Sigmoid colon (tissue), 7 donors: Measurements from ENCODE around the gene PTRH1. TPM values are rescaled to one million over a fixed set of nuclear protein-coding genes. Genes with fewer than 3 reads are reported as not detected.

Experiments used
- DNase-seq: peaks from one replicate; pipeline ENCODE4 v3.0.0-alpha.2; 2019
- H3K27ac ChIP-seq, 4 donors: fragments of 200-600 bp; sonication (generic); one replicate each; pipeline ENCODE4 v1.5.1; 2016 to 2019; ENCODE audit warnings: mild to moderate bottlenecking in 1 of 4
- H3K27me3 ChIP-seq, 3 donors: fragments of 200-600 bp; sonication (generic); one replicate each; pipeline ENCODE4 v1.5.1; 2019; ENCODE audit warnings: mild to moderate bottlenecking in 1 of 3
- H3K36me3 ChIP-seq, 4 donors: fragments of 200-600 bp; sonication (generic); one replicate each; pipeline ENCODE4 v1.5.1; 2016 to 2019
- H3K4me1 ChIP-seq, 4 donors: fragments of 200-600 bp; sonication (generic); one replicate each; pipeline ENCODE4 v1.5.1; 2017 to 2019
- H3K4me3 ChIP-seq, 4 donors: fragments of 200-600 bp; sonication (generic); one replicate each; pipeline ENCODE4 v1.5.1; 2017 to 2019; ENCODE audit warnings: mild to moderate bottlenecking in 2 of 4, moderate library complexity in 1 of 4
- H3K9me3 ChIP-seq, 4 donors: fragments of 200-600 bp in 3 of 4; sonication (generic) in 3 of 4; one replicate each; pipeline versions ENCODE4 v1.5.1 to v1.6.1; 2013 to 2019
- EP300 ChIP-seq, 4 donors: sonication (generic); formaldehyde crosslinking; IDR thresholded peaks; one replicate each; pipeline ENCODE4 v1.6.1; 2017; ENCODE audit warnings: antibody characterized with exemption in 4 of 4
- POLR2A ChIP-seq, 2 donors: fragments of 450-650 bp; IDR thresholded peaks; one replicate each; pipeline ENCODE4 v1.6.1; 2016; ENCODE audit warnings: antibody characterized with exemption in 2 of 2, mild to moderate bottlenecking in 2 of 2, moderate library complexity in 2 of 2
- POLR2AphosphoS5 ChIP-seq, 4 donors: sonication (generic); formaldehyde crosslinking; IDR thresholded peaks; one replicate each; pipeline ENCODE4 v1.6.1; 2017; ENCODE audit warnings: antibody characterized with exemption in 4 of 4
- WGBS, 2 donors: extraction: QIAGEN DNeasy Blood & Tissue Kit; methylation state at CpG; one replicate each; pipeline ENCODE4 v1.1.7; 2013; 5-methylcytosine and 5-hydroxymethylcytosine counted together
- intact Hi-C: fragments of 100-400 bp; cut with DNase I; formaldehyde crosslinking; loops from one replicate; pipeline ENCODE4 v1.15.1; 2023
- polyA plus RNA-seq, 3 donors: library from polyadenylated mRNA; stranded (reverse); fragments of 200-250 nt; gene quantifications; one replicate each; pipeline ENCODE4 v1.2.3, GENCODE V29; 2013
- total RNA-seq, 4 donors: library from RNA; depleted of rRNA; stranded (reverse); fragments of >200 nt; gene quantifications; one replicate each; pipeline ENCODE4 v1.1.0, GENCODE V29; 2016
- TF ChIP-seq, protein P1 (sequence below), 4 experiments: fragments of 450-650 bp in 3 of 4; fragments of 200-600 bp in 1 of 4; IDR thresholded peaks; one replicate each; pipeline ENCODE4 v1.5.1; 2016 to 2019; ENCODE audit warnings: antibody characterized with exemption in 4 of 4, mild to moderate bottlenecking in 3 of 4, moderate library complexity in 2 of 4
- donor health status: healthy with polysubstance abuse.
- donor health status: Bipolar disorder and iron deficiency.
- donor health status: healthy.

Gene PTRH1, protein sequence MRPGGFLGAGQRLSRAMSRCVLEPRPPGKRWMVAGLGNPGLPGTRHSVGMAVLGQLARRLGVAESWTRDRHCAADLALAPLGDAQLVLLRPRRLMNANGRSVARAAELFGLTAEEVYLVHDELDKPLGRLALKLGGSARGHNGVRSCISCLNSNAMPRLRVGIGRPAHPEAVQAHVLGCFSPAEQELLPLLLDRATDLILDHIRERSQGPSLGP
- total RNA-seq (10 to 100 TPM in 3 of 4 donors, 1 to 10 TPM in 1; 8.9 to 25.8 (median 19.4) TPM), polyA plus RNA-seq (10 to 100 TPM in 2 of 3 donors, 1 to 10 TPM in 1; 9.6 to 18.6 (median 10.4) TPM)

DNA sequence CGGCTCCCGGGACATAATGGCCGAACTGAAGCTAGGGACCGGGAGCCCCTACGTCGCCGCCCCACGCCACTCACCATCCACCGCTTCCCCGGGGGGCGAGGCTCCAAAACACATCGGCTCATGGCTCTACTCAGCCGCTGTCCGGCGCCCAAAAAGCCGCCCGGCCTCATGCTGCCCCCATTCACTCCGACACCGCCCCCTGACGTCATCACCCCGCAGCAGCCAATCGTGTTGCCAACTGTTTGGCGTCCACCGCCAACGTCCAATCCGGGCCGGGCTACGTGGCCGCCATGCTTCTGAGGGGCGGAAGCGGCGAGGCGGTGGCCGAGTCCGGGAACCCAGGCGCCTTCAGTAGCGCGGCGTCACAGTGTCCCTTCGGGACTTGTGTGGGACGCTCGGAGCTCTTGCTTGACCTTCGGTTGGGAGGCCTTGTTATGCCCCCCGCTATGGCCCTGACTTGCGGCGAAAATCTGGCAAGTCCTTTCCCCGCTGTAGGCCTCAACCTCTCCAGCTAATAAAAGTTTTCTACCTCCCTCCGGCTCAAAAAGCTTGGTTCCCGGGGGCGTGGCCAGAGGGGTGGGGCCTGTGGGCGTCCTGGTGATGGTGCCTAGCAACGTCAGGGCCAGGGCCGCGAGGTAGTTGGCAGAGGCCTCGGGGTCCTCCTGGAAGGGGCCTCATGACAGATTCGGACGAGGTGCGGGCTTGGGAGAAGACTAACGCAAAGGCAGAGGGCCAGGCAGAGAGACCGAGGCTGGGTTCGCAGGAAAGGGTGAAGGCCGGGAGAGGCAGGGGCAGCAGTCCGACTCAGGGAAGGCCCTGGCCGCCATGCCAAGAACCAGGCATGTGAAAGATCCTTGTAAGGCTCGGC, at the start of gene PTRH1, which contains the start of gene TTC16:
PTRH1 (minus strand) TSS at position 194 of the 868 bp plus-strand sequence; CDS start at position 170, 24 bp downstream.
TTC16 (plus strand) TSS at position 610 of the 868 bp plus-strand sequence; CDS start at position 677, 67 bp downstream.
- 5 to 6% methylated on average over 65 of the region's 65 CpGs for WGBS, 2 donors

DNA sequence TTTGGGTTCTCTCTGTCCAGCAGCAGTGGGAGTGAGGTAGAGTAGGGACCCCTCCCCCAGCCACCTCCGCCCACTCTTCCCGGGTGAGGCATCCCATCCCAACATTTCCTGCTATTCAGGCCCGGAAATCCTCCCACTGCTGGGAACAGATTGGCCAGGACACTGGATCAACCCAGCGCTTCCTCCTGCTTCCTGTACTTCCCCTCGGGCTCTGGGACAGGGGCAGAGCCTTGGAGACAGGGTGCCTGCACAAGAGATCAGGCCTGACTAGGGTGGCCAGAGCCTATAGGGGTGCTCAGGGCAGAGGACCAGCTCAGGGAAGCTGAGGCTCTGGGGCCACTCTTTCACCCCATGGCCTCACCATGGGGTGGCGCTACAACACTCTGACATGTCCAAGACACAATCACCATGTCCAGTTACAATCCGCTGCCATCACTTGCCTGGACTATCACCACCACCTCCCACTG, 48.5 kb upstream of the PTRH1 start:
- peak in 3 of 4 donors; percentile 24 to 50 (median 48) for TF ChIP-seq POLR2AphosphoS5 (IDR thresholded peaks at IDR 0.05)
- TF ChIP-seq EP300 (IDR thresholded peaks at IDR 0.05) = peak in 1 of 4 donors; percentile 66
- TF ChIP-seq, protein P1, sequence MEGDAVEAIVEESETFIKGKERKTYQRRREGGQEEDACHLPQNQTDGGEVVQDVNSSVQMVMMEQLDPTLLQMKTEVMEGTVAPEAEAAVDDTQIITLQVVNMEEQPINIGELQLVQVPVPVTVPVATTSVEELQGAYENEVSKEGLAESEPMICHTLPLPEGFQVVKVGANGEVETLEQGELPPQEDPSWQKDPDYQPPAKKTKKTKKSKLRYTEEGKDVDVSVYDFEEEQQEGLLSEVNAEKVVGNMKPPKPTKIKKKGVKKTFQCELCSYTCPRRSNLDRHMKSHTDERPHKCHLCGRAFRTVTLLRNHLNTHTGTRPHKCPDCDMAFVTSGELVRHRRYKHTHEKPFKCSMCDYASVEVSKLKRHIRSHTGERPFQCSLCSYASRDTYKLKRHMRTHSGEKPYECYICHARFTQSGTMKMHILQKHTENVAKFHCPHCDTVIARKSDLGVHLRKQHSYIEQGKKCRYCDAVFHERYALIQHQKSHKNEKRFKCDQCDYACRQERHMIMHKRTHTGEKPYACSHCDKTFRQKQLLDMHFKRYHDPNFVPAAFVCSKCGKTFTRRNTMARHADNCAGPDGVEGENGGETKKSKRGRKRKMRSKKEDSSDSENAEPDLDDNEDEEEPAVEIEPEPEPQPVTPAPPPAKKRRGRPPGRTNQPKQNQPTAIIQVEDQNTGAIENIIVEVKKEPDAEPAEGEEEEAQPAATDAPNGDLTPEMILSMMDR (IDR thresholded peaks at IDR 0.05) = peak in 1 of 4 experiments; percentile 10
- no peak for TF ChIP-seq POLR2A (IDR thresholded peaks at IDR 0.05)
- no peaks in the 10 kb centered on the region for H3K4me1 ChIP-seq
- no peaks in the 10 kb centered on the region for H3K9me3 ChIP-seq
- peak overlapping the region in 3 of 4 donors; percentile 17 to 65 (median 39) for H3K27ac ChIP-seq
- no peaks in the 10 kb centered on the region for H3K36me3 ChIP-seq
- DNase-seq = no peak
- intact Hi-C loops = no loop called here
- WGBS, 2 donors = 27 to 66% methylated on average over 7 of the region's 7 CpGs
- no peak overlapping the region for H3K4me3 ChIP-seq
- peaks cover 3 to 32% (median 11%) of the 10 kb centered on the region in 3 donors for H3K27me3 ChIP-seq

More for the DNA sequence above, at the start of gene PTRH1, which contains the start of gene TTC16:
- TF ChIP-seq POLR2A (IDR thresholded peaks at IDR 0.05) = peak; percentile 16 to 30
- TF ChIP-seq EP300 (IDR thresholded peaks at IDR 0.05) = no peak
- TF ChIP-seq POLR2AphosphoS5 (IDR thresholded peaks at IDR 0.05) = peak in 3 of 4 donors; percentile 68 to 84 (median 71)
- Histone ChIP-seq H3K9me3 (no peaks in the 10 kb centered on the region), H3K27ac (peak within 1 kb of the TSS; percentile 81 to 90 (median 84)), H3K4me3 (peak within 1 kb of the TSS; percentile 62 to 77 (median 72)), H3K36me3 (no peaks in the 10 kb centered on the region), H3K27me3 (no peaks in the 10 kb centered on the region), H3K4me1 (peaks cover 0 to 23% (median 20%) of the 10 kb centered on the region in 4 donors)
- DNase-seq = peak; percentile 99
- intact Hi-C loops = loop anchor here (5.0 kb wide), 2 partner anchors 103 to 128 kb away; partner anchors contain the start of gene STXBP1

DNA sequence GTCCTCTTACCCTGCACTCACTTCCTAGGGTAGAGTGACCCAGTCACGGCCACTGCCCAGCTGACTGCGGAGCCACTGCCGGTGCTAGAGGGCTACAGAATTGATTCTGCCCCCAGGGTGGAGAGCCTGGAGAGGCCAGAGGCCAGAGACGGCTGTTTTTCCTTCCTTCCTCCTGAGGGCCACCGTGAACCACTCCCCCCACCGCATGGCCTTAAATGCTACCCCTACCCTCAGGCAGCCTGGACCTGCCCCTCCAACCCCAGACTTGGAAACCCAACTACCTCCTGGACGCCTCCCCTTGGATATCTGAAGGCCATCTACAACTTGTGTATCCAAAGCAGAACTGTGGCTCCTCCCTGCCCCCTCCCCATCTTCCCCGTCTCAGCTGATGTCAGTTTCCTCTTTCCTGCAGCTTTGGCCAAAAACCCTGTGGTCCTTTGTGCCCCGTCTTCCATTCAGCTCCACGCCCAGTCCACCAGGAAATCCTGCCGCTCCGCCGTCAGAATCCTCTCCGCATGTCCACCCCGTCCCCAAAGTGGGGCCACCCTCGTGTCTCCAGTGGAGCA, 46.7 kb upstream of the PTRH1 start:
- DNase-seq = no peak

DNA sequence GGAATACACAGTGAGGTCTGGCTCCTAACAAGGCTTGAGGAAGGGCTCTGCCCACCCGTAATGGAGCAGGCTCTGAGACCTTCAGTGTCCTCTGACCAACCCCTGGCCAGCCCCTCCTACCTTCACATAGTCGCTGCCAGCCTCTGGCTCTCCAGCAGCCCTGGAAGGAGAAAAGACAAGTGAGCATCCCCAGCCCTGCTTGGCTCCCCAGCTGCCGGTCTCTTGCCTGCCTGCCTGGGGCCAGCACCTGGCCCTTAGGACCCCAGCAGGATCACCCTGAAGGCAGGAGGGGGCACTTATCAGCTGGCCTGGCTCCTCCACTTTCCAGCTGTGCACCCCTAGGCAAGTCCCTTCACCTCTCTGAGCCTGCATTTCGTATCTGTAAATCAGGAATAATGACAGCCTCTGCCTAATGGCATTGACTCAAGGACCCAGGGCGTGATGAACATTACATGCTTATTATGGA, 46.1 kb upstream of the PTRH1 start:
- TF ChIP-seq EP300 (IDR thresholded peaks at IDR 0.05) (no peak), POLR2A (IDR thresholded peaks at IDR 0.05) (no peak), POLR2AphosphoS5 (IDR thresholded peaks at IDR 0.05) (no peak)
- TF ChIP-seq, protein P1 (IDR thresholded peaks at IDR 0.05) = no peak
- Histone ChIP-seq H3K27ac (peak overlapping the region; percentile 35 to 65 (median 42)), H3K27me3 (peaks cover 3 to 52% (median 11%) of the 10 kb centered on the region in 3 donors)

More for the DNA sequence above, 46.7 kb upstream of the PTRH1 start:
- 37 to 48% methylated on average over 16 of the region's 16 CpGs for WGBS, 2 donors
- Histone ChIP-seq H3K9me3 (no peaks in the 10 kb centered on the region), H3K4me1 (no peaks in the 10 kb centered on the region), H3K36me3 (no peaks in the 10 kb centered on the region), H3K4me3 (no peak overlapping the region), H3K27me3 (peaks cover 3 to 46% (median 11%) of the 10 kb centered on the region in 3 donors), H3K27ac (peak overlapping the region; percentile 35 to 65 (median 42))
- TF ChIP-seq EP300 (IDR thresholded peaks at IDR 0.05) (no peak), POLR2A (IDR thresholded peaks at IDR 0.05) (no peak), POLR2AphosphoS5 (IDR thresholded peaks at IDR 0.05) (no peak)
- TF ChIP-seq, protein P1 (IDR thresholded peaks at IDR 0.05) = no peak
- intact Hi-C loops = no loop called here

More for the DNA sequence above, 46.1 kb upstream of the PTRH1 start:
- no peaks in the 10 kb centered on the region for H3K9me3 ChIP-seq
- no peak for DNase-seq
- no peaks in the 10 kb centered on the region for H3K4me1 ChIP-seq
- intact Hi-C loops = no loop called here
- no peaks in the 10 kb centered on the region for H3K36me3 ChIP-seq
- H3K4me3 ChIP-seq = no peak overlapping the region
- 28 to 70% methylated on average over 5 of the region's 5 CpGs for WGBS, 2 donors
